HG03066 (cell line): Measurements from ENCODE around the gene CBR3.

ENCODE experiments used
- ATAC-seq: cut with Tn5 transposase; IDR thresholded peaks from one replicate; pipeline ENCODE4 v1.9.1; 2021; ENCODE audit warnings: low read depth; ENCODE audit not compliant: unreplicated experiment

Gene CBR3

GRCh38 chr21:36179145-36179544 is 44.3 kb downstream of the CBR3 start:
- ATAC-seq: no peak

DNA sequence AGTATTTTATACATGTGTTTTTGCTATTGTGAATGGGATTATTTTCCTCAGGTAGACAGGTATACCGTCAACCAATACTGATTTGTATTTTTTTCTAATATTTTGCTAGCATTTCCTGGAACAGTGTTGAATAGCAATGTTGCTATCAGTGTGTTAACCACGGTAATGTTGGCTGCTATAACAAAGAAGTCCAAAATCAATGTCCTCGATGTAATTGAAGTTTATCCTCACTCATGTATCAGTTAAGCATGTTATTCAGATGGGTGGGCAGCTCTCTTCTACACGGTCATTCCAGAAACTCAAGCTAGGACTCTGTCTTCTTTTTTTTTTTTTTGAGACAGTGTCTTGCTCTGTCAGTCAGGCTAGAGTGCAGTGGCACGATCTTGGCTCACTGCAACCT is 46.1 kb downstream of the CBR3 start:
- ATAC-seq: no peak

- ATAC-seq: no peak
These were observed 48.4 kb downstream of the CBR3 start for GRCh38 chr21:36183144-36183795.

GRCh38 chr21:36184545-36184944 is 49.7 kb downstream of the CBR3 start:
- no peak for ATAC-seq

DNA sequence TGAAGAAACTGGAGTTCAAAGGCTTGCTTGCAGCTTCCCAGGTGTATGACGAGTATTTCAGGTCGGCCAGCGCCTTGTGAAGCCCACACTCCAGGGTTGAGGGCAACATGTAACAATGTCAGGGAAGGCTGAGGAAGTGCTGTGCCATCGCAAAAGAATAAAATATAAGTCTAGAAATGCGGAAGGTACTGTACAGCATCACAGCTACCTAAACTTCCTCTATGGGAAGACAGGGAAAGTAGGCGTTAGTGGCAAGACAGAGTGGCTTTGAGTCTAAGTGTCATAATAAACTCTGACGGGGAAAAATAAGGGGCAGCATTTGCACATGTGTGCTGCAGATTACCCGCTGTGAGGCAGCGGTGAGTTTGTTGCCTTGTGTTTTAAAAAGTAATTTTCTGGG is 50.6 kb downstream of the CBR3 start:
- ATAC-seq: no peak

DNA sequence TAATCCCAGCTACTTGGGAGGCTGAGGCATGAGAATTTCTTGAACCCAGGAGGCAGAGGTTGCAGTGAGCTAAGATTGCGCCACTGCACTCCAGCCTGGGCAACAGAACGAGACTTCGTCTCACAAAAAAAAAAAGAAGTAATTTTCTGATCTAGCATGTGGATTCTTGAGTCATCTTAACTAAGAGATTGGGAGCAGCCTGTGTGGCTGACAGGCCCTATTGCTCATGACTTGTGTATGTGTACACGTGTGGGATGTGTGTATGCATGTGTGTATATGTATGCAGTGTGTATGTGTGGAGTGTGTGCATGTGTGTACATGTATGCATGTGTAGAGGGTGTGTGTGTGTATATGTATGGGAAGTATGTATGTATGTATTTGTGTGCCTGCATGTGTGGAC is 51.2 kb downstream of the CBR3 start:
- no peak for ATAC-seq

GRCh38 chr21:36186506-36187399 is 51.9 kb downstream of the CBR3 start:
- ATAC-seq: no peak

GRCh38 chr21:36188081-36188681 is 53.3 kb downstream of the CBR3 start:
- ATAC-seq: no peak

GRCh38 chr21:36188937-36189336 is 54.1 kb downstream of the CBR3 start:
- no peak for ATAC-seq

GRCh38 chr21:36190736-36191135 is 55.9 kb downstream of the CBR3 start:
- ATAC-seq: no peak

DNA sequence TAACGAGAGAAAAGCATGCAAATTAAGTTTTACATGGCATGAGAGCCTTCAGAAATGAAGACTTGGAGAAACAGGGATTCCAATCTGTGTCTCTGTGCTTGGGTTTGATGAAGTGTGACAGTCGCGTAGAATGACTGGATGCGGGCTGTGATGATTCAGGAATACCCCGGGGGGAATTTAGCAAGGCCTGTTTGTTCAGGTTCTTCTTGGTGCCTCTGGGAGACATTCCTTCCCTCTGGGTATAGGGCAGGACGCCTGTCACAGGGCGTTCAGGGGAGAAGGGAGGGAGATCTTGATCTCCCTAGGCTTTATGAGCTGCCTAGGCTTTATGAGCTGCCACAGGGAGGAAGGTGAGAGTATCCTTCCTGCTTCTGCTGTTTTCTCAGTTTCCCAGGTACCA is 58.3 kb downstream of the CBR3 start:
- ATAC-seq: no peak

DNA sequence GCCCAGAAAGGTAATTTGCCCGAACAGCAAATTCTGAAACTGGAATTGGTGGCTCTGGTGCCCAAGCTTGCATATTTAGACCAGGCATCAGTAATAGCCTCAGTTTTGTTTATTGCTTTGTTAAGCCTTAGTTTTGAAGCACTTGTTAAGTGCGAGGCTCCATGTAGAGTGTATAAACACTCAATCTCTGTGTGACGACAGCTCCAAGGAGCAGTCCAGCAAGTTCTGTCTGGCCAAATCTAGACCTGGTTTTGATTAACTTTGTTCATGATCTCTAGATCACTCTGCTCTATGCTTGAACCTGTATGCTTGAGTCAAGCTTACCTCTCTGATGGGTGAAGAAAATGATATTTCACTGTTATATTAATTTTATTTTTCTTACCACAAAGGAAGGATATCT is 59.1 kb downstream of the CBR3 start:
- ATAC-seq: no peak

GRCh38 chr21:36195613-36196012 is 60.7 kb downstream of the CBR3 start:
- ATAC-seq: no peak
